GM12878 (cell line): Measurements from ENCODE around the gene ABCC2. TPM values are rescaled to one million over a fixed set of nuclear protein-coding genes. Genes with fewer than 3 reads are reported as not detected.

Experiments
- ATAC-seq: fragments of 200-7000 bp; cut with Tn5 transposase; 3 replicates; pipeline ENCODE4 v1.9.1; 2020; ENCODE audit warnings: mild to moderate bottlenecking, moderate library complexity
- BruUV-seq: library from RNA; stranded (reverse); fragments of 400-500 nt; replicated peaks from 2 replicates; lab custom pipeline; 2021; lab: Mats Ljungman, UMichigan
- CTCF ChIA-PET: fragments of 300-600 bp; sonication (Branson Sonifier 250); formaldehyde crosslinking; extraction: SDS; loops from one replicate; lab custom pipeline; 2021; ENCODE audit warnings: inconsistent platforms; lab: Yijun Ruan, JAX
- POLR2A ChIA-PET: fragments of 350-600 bp; formaldehyde crosslinking; extraction: SDS; loops from one replicate; lab custom pipeline; 2021; ENCODE audit warnings: inconsistent platforms; lab: Charles Lee
- RAD21 ChIA-PET: fragments of 300-600 bp; sonication (Branson Sonifier 250); formaldehyde crosslinking; loops from one replicate; lab custom pipeline; 2023; ENCODE audit warnings: antibody characterized with exemption; ENCODE audit not compliant: unreplicated experiment; lab: Charles Lee
- SMC1A ChIA-PET: fragments of 300-600 bp; sonication (Branson Sonifier 250); formaldehyde crosslinking; loops from one replicate; lab custom pipeline; 2023; ENCODE audit not compliant: unreplicated experiment, uncharacterized antibody; lab: Charles Lee
- DNase-seq: peaks from one replicate; pipeline ENCODE4 v3.0.0-alpha.2; 2011; ENCODE audit warnings: low read depth, low spot score
- FAIRE-seq: peaks from 3 replicates; lab custom pipeline; 2011; peaks lifted over from hg19 to GRCh38; lab: Jason Lieb, UNC
- H2AFZ ChIP-seq: 2 replicates; pipeline ENCODE4 v1.6.0; 2011; ENCODE audit warnings: low read depth, low read length, control low read depth; ENCODE audit not compliant: control insufficient read depth
- H3K27ac ChIP-seq: 2 replicates; pipeline ENCODE4 v1.5.1; 2011; ENCODE audit warnings: control low read depth; ENCODE audit not compliant: control insufficient read depth, insufficient read depth
- H3K27me3 ChIP-seq, 2 experiments: replicated peaks in 1 of 2; 2 replicates each; pipeline versions ENCODE4 v1.6.0 to v1.6.1; 2011; ENCODE audit warnings: low read length in 1 of 2; ENCODE audit not compliant: control insufficient read depth in 2 of 2, insufficient read depth in 2 of 2
- H3K36me3 ChIP-seq, 2 experiments: 2 replicates each; pipeline ENCODE4 v1.5.1; 2011; ENCODE audit warnings: low read length in 1 of 2; ENCODE audit not compliant: control insufficient read depth in 2 of 2, insufficient read depth in 2 of 2
- H3K4me1 ChIP-seq: 2 replicates; pipeline ENCODE4 v1.6.1; 2011; ENCODE audit warnings: mild to moderate bottlenecking, low read length, moderate library complexity, mixed read lengths; ENCODE audit not compliant: control insufficient read depth, insufficient read depth
- H3K4me2 ChIP-seq: 2 replicates; pipeline ENCODE4 v1.6.0; 2011; ENCODE audit warnings: control low read depth; ENCODE audit not compliant: control insufficient read depth, insufficient read depth
- H3K4me3 ChIP-seq: fragments of 200-600 bp; sonication (generic); 2 replicates; pipeline ENCODE4 v1.5.1; 2016
- H3K79me2 ChIP-seq: 2 replicates; pipeline ENCODE4 v1.6.0; 2011; ENCODE audit warnings: low read length; ENCODE audit not compliant: control insufficient read depth, insufficient read depth
- H3K9ac ChIP-seq: 2 replicates; pipeline ENCODE4 v1.8.0; 2011; ENCODE audit warnings: low read length, control low read depth, mixed read lengths; ENCODE audit not compliant: control insufficient read depth, insufficient read depth
- H3K9me3 ChIP-seq: replicated peaks from 3 replicates; pipeline ENCODE4 v1.5.1; 2011; ENCODE audit warnings: mild to moderate bottlenecking, low read length; ENCODE audit not compliant: control insufficient read depth, insufficient read depth
- H4K20me1 ChIP-seq: 2 replicates; pipeline ENCODE4 v1.6.0; 2011; ENCODE audit not compliant: control insufficient read depth, insufficient read depth
- BCL11A ChIP-seq: IDR thresholded peaks from 2 replicates; pipeline ENCODE4 v1.6.1; 2011; ENCODE audit warnings: low read depth, low read length
- CBFB ChIP-seq: IDR thresholded peaks from 2 replicates; pipeline ENCODE4 v1.6.1; 2016; ENCODE audit warnings: antibody characterized with exemption, low read depth
- GABPA ChIP-seq: IDR thresholded peaks from 2 replicates; pipeline ENCODE4 v1.6.1; 2014; ENCODE audit warnings: antibody characterized with exemption, low read depth, mild to moderate bottlenecking, inconsistent platforms
- KAT2A ChIP-seq: conservative IDR thresholded peaks from 2 replicates; pipeline ENCODE4 v1.6.1; 2011; ENCODE audit warnings: low read depth, low read length; ENCODE audit not compliant: control insufficient read depth
- RAD51 ChIP-seq: fragments of 450-650 bp; IDR thresholded peaks from 2 replicates; pipeline ENCODE4 v1.6.1; 2016; ENCODE audit warnings: moderate library complexity, mild to moderate bottlenecking, inconsistent platforms
- SIN3A ChIP-seq: IDR thresholded peaks from 2 replicates; pipeline ENCODE4 v1.6.1; 2012; ENCODE audit warnings: low read depth, low read length, improper control_type of control experiment
- TCF3 ChIP-seq: IDR thresholded peaks from 2 replicates; pipeline ENCODE4 v1.6.1; 2012; ENCODE audit warnings: low read depth, mild to moderate bottlenecking, low read length, borderline replicate concordance; ENCODE audit not compliant: insufficient read depth
- WGBS: methylation state at CpG from one replicate; pipeline ENCODE4 v1.1.6; 2016; ENCODE audit warnings: low lambda C conversion rate; ENCODE audit not compliant: insufficient replicate concordance, insufficient coverage; ENCODE audit errors: missing lambda C conversion rate; 5-methylcytosine and 5-hydroxymethylcytosine counted together
- in situ Hi-C: fragments of 300-500 bp; cut with MboI; formaldehyde crosslinking; loops from 9 replicates; pipeline ENCODE4 v1.14.3; 2018; ENCODE audit warnings: mixed read lengths
- intact Hi-C: fragments of 100-400 bp; cut with micrococcal nuclease; formaldehyde crosslinking; loops from one replicate; pipeline ENCODE4 v1.14.2; 2022; ENCODE audit not compliant: unreplicated experiment
- polyA plus RNA-seq, 11 experiments: library from polyadenylated mRNA; depleted of rRNA in 4 of 11; unstranded in 6 of 11; stranded (reverse) in 5 of 11; fragments of >200 nt; fragmentation: Nextera tagmentation in 4 of 11; fragmentation: Illumina TruSeq in 1 of 11; extraction: Ambion mirVana in 4 of 11; extraction: Trizol in 1 of 11; gene quantifications; 1 replicate in 1 of 11; 2 replicates in 10 of 11; pipeline versions ENCODE4 v1.2.1 to v1.2.3, GENCODE V29; 2011 to 2016; ENCODE audit warnings: inconsistent platforms in 2 of 11, missing spikeins in 2 of 11, low read depth in 1 of 11
- total RNA-seq, 4 experiments: library from RNA; depleted of rRNA in 3 of 4; stranded (reverse); fragments of >200 nt in 3 of 4; fragmentation: Illumina TruSeq in 1 of 4; extraction: Trizol in 1 of 4; gene quantifications; 2 replicates each; pipeline versions ENCODE4 v1.2.1 to v1.2.3, GENCODE V29; 2013 to 2021
- TF ChIP-seq, protein P1 (sequence below): fragments of 450-650 bp; IDR thresholded peaks from 2 replicates; pipeline ENCODE4 v1.6.1; 2017; ENCODE audit warnings: low read depth, mild to moderate bottlenecking, moderate library complexity

ABCC2 gene
- total and polyA plus RNA-seq, 10 of the 15 experiments (the other 5 are each of a cell fraction or from before 2014, with no cell fraction given): 0.02 to 0.95 (median 0.21) TPM

GRCh38 chr10:99858849-99859248 lies 76.4 kb downstream of the ABCC2 start:
- BruUV-seq: no TSS peak
- no peaks in the 10 kb centered on the region for H3K27me3 ChIP-seq
- no peak overlapping the region for H3K4me2 ChIP-seq
- ChIA-PET POLR2A (no interaction called here), RAD21 (interaction anchor here (1.0 to 1.5 kb wide), 3 partner anchors 13 to 191 kb away, joined by 3 to 7 read pairs (median 4); no protein-coding TSS in a partner anchor), CTCF (interaction anchor here (0.8 to 1.9 kb wide), 7 partner anchors 11 to 369 kb away, joined by 3 to 18 read pairs (median 4); no protein-coding TSS in a partner anchor), SMC1A (interaction anchor here (0.8 to 8.1 kb wide), 5 partner anchors 9 to 187 kb away, joined by 3 to 51 read pairs (median 5); no protein-coding TSS in a partner anchor)
- no peaks in the 10 kb centered on the region for H3K4me1 ChIP-seq
- no peak for FAIRE-seq
- no peak overlapping the region for H2AFZ ChIP-seq
- no peak for TF ChIP-seq RAD51
- TF ChIP-seq BCL11A: no peak
- no peak for TF ChIP-seq GABPA
- no peak for TF ChIP-seq TCF3
- no peak for TF ChIP-seq KAT2A
- TF ChIP-seq CBFB: no peak
- no peak for TF ChIP-seq SIN3A
- TF ChIP-seq, protein P1, sequence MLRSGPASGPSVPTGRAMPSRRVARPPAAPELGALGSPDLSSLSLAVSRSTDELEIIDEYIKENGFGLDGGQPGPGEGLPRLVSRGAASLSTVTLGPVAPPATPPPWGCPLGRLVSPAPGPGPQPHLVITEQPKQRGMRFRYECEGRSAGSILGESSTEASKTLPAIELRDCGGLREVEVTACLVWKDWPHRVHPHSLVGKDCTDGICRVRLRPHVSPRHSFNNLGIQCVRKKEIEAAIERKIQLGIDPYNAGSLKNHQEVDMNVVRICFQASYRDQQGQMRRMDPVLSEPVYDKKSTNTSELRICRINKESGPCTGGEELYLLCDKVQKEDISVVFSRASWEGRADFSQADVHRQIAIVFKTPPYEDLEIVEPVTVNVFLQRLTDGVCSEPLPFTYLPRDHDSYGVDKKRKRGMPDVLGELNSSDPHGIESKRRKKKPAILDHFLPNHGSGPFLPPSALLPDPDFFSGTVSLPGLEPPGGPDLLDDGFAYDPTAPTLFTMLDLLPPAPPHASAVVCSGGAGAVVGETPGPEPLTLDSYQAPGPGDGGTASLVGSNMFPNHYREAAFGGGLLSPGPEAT: no peak
- in situ Hi-C loops: no loop called here
- no peaks in the 10 kb centered on the region for H3K36me3 ChIP-seq
- WGBS: 81% methylated on average over 8 of the region's 8 CpGs
- no peak for ATAC-seq
- no peak for DNase-seq
- H3K9ac ChIP-seq: no peak overlapping the region
- no peaks in the 10 kb centered on the region for H3K79me2 ChIP-seq
- no peaks in the 10 kb centered on the region for H3K9me3 ChIP-seq
- no peak overlapping the region for H3K27ac ChIP-seq
- no peak overlapping the region for H3K4me3 ChIP-seq
- intact Hi-C loops: loop anchor here (10.0 kb wide), 2 partner anchors 366 to 476 kb away; partner anchors contain the start of genes CHUK and PKD2L1
- H4K20me1 ChIP-seq: no peaks in the 10 kb centered on the region
